Measurements from ENCODE around the gene APPL2.
"Not testable (repeated sequence)": the region's sequence is repeated elsewhere in the genome, so short reads cannot be mapped to it uniquely, and the experiment has no call there.

The APPL2 gene

DNA sequence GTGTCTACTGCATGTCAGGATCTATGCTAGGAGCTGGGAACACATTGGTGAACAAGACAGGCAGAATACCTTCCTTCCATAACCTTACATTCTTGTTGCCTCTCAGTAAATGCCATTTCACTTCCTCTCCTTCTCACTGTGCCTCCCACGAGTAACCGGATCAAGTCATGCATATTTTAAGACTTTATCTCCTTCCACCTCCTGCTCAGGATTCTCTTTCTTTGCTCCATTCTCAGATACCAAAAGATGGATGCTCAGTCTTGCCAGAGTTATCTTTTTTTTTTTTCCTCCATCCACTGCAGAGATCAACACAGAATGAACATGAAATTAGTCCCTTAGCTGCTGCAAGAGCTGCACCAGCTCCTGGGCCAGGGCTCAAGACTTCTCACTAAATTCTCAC, 20.0 kb upstream of the APPL2 start:
- DNase-seq = no peak

DNA sequence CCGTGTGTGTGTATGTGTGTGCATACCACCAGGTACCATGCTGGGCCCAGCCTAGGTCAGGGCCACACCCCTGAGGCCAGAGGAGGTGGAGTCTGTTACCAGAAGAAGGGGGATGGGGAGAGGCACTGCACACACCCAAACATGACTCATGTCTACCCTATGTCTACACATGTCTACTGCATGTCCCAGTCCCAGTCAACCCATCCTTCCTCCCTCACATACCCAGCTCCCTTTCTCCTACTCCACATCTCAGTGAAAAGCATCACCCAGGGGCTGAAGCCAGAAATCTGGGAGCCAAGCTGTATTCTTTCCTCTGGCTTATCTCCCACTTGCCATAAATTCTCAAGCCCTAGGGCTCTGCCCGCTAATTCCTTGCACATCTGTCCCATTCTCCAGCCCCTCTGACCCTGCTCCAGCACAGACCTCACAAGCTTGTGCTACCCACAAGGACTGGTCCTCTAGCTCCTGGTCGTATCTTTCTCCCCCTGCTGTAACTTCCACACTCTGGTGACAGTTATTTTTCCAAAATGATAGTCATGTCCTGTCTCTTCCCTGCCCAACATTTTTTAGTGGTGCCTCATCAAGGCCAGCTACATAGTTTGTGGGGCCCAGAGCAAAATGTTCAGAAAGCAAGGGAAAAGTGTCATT, 18.0 kb upstream of the APPL2 start:
- DNase-seq = no peak

DNA sequence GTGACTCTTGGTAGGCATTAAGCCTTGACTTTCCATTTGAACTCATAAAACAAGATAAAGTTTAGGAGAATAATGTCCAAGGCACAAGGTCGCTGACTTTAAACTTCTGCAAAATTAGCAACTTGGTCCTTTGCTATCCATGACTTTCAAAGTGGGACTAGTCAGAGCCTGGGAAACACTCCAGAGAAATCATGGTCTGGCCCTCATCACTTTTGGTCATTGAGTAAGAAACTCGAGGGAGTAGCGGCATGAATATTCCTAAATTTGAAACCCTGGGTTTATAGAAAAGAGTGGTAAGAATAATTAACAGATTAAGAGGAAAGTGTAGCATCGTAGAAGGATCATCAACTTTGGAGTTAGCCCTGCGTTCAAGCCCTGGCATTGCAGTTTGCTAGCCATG, 16.9 kb upstream of the APPL2 start:
- no peak for DNase-seq

DNA sequence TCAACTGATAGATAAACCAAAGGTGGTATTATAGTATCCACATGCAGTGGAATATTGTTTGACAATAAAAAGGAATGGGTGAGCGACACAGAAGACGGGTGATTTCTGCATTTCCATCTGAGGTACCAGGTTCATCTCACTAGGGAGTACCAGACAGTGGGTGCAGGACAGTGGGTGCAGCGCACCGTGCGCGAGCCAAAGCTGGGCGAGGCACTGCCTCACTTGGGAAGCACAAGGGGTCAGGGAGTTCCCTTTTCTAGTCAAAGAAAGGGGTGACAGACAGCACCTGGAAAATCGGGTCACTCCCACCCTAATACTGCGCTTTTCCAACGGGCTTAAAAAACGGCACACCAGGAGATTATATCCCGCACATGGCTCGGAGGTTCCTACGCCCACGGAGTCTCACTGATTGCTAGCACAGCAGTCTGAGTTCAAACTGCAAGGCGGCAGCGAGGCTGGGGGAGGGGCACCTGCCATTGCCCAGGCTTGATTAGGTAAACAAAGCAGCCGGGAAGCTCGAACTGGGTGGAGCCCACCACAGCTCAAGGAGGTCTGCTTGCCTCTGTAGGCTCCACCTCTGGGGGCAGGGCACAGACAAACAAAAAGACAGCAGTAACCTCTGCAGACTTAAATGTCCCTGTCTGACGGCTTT, 9.9 kb upstream of the APPL2 start:
- not testable (repeated sequence) for DNase-seq

DNA sequence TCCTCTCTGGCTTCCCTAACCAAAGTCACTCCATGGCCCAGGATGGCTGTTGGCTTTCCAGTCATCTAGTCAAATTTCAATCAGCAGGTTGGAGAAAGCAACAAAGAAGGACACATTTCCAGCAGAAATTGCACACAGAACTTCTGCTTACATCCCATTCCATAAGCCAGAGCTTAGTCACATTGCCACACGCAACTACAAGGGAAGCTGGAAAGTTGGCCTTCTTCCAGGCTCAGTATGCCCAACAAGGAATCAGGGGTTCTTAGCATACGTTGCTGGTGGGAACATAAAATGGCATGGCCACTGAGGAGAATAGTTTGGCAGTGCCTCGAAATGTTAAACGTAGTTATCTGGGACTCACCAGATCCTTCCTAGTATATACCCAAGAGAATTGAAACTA, 9.3 kb upstream of the APPL2 start:
- DNase-seq = no peak

DNA sequence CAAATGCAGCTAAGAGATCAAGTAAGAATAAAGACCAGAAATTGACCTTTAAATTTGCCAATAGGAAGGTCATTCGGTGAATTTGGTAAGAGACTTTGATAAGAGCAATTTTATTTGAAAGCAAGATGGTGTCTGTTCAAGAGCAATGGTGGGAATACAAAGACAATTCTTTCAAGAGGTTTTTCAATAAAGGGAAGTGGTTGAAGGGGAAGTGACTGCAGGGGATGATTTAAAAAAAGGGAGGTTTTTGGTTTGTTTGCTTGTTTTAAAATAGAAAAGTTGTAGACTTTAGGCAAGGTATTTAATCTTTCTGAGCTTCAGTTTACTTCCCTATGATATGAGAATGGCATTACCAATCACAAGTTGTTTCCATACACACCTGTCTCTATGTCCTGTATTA, 4.3 kb upstream of the APPL2 start:
- no peak for DNase-seq

DNA sequence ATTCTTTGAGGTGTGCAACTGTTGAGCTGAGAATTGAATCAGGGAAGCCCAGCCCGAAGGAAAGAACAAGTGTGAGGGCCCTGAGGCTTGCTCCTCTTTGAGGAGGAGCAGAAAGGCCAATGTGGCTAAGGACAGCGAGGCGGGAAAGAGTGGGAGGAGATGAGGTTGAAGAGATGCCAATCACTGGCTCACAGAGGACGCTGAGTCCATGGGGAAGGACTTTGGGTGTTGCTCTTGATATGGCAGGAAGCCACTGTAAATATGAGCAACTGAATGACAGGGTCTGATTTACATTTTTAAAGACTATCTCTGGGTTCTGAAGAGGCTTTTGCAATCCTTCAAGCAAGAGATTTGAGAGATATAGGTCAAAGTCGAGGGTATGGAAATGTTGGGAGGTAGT, 3.3 kb upstream of the APPL2 start:
- DNase-seq = no peak

DNA sequence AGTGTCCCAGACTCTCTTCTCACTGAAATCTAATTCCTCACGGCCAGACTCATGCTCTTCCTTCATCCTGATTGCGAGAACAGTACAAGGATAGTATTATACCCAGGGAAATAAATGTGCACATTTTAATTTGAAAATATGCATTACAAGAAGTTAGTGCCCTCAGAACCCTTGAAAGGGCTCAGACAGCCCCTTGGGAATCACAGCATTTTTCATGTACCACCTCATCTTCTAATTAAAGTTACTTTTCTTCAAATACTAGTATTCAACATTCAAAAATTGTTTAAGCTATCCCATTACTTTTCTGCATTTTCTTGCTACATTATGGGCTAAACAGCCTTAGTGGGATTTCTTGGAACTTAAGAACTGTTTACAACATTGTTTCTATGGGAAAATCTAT, 1.7 kb upstream of the APPL2 start:
- no peak for DNase-seq

DNA sequence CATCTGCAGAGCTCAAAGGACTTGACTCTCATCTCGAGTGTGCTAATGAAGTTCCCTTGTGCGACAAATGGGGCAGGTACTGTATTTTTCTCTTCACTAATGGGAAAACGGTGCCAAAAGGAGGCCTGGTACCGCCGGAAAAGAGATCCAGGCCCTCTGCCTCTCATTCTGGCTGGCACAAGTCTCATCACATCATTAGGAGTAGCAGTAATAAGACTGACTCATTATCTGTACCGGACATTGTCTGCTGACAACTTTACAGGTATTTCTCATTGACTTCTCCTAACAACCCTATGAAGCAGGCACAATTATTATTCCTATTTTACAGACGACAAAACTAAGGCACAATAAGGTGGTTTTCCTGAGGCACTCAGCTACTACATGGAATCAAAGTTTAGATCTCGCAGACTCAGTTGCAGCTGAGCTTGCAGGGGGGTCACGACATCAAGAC, 668 bp downstream of the APPL2 start:
- no peak for DNase-seq

DNA sequence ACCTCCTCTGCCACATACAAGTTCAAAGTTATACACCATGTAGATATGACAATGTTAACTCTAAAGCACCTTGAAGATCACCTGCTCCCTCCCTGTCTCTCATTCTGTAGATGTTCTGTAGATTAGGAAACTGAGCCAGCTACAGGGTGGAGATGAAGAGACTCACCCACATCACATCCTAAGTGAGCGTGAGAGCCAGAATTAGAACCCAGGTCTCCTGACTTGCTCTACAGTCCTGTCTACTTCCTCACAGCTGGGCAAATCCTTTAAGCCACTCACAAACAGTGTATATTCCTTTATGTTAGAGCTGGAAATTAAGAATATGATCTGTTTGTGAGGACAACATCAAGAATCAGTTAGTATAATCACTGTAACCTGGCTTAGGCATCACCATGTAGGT, 1.8 kb downstream of the APPL2 start:
- DNase-seq = no peak

DNA sequence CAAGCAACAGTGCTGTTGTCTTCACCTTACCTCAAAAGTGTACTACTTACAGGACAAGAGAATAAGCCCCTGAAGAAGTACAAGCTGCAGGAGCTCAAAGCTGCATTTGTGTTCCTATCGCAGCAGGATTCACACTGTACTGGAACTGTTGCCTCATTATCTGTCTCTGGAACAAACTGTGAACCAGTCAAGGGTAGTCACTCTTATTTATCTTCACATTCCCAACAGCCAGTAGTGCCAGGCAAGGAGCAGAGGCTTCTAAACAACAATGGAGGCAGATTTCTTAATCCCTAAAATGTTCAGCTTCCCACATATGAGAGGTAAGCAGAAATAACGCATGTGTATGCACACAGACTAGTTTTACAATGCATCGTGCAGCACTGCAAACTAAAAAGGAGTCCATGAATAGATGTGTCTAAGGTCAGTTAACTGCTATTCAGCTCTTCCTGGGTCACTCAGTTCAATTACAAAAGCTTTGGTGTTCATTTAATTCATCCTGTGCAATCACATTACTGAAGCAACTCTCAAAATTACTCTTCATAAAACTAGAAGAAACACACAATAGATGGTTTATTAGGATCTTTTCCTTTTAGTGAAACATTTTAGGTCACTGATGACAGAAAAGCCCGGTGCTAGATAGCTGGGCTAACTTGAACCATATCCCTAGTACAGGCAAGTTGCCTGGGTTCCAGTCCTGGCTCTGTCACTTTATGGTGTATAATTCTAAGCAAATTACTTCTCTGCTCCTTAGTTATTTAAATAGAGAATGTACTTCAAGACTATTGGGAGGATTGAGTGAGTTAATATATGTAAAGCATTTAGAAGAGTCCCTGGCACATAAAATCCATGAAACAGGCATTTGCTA, 2.7 kb downstream of the APPL2 start:
- DNase-seq = no peak

DNA sequence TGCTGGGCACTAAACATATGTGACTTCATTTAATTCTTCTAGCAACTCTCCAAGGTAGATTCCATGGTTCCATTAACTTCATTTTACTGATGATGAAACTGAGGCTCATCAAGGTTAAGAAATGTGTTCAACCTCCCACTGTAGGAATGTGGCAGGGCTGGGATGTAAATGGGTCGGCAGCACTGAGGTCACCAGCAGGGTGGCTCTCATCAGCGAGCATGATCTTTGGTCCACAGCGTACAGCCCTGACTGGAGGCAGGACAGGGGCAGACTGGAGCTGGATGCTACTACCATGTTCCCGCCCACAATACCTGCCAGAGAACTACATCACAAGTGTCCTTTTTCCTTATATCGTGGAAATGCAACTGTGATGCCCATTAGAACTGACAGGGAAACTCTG, 4.6 kb downstream of the APPL2 start:
- no peak for DNase-seq

DNA sequence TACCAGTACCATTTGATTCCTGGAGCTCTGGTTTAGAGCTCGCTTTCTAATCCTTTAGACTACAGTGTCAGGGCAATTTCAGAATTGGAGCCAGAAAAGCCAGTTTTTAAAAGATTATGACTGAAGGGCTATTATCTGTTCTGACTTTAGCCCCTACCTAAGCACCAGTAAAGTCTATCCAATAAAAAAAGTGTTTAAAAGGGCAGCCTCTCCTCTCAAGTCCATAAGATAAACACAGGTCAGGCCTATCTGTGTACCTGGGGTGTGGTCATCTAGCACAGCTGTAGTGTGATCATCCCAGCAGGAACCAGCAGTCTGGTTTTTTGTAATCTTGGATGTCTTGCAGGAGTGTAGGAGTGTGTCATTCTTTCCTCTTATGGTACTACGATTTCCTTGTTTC, 6.6 kb downstream of the APPL2 start:
- no peak for DNase-seq

DNA sequence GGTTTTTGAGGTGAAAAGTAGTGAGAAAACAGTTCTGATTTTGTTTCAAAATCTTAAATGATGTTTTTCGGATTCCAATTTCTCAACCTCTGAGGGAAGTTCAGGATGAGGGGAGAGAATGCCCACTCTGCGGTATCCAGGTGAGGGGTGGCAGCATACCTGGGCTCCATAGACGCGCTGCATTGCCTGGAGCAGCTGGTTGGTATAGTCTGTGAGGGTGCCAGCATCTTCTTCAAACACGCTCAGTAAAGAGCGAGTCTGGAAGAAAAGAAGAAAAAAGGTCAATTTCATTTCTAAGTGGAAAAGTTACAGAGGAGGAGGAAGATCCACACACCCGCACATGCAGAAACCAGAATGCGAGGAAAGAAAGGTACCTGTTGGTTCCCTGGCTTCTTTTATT, 7.0 kb downstream of the APPL2 start:
- no peak for DNase-seq

DNA sequence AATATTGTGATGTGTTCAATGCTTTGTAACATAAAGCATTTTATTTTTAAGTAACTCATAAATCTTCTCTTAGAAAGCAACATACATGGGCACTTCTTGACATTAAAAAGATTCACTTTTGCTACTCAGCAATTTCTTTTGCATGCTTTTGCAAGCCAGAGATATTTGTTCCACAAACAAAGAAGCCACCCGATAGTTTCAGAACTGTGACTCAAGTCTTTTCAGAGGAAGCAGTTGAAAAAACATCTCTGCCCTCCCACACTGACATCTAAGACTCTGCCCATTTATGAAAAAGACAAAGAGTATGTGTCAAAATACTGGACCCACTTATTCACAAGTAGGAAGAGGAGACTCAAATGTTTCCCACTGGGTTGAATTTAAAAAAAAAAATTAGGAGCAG, 7.5 kb downstream of the APPL2 start:
- no peak for DNase-seq

DNA sequence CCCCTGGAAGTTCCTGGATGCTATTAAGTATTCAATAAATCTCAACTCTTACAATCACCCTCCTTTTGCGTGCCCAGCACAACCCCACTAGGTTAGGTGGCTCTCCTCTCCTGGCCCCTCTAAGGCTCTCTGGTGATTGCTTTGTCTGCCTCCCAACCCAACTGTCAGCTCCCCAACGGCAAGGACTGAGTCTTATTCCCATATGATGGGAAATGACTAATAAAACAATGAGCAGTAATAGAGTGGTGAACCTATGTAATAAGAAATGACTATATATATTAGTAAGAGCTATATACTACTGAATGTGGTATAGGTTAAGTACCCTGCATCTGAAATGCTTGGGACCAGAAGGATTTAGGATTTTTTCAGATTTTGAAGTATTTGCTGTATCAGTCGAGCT, 8.1 kb downstream of the APPL2 start:
- no peak for DNase-seq

DNA sequence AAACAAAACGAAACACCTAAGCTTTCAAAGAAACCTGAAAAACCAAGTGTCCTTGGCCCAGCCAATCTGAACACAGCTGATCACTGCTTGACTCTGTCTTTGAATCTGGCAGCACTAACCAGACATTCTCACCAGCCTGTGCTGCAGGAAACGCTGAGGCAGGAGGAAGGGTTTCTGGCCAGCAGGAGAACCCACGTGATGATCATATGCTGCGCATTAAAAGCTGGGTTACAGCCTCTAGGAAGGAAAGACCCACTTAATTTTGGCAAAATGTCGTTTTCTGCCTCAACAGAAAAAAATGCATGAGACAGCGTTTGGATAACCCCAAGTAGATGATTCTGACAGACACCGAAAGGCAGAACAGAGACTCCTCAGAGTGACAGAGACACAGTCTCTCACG, 9.8 kb downstream of the APPL2 start:
- DNase-seq = no peak

DNA sequence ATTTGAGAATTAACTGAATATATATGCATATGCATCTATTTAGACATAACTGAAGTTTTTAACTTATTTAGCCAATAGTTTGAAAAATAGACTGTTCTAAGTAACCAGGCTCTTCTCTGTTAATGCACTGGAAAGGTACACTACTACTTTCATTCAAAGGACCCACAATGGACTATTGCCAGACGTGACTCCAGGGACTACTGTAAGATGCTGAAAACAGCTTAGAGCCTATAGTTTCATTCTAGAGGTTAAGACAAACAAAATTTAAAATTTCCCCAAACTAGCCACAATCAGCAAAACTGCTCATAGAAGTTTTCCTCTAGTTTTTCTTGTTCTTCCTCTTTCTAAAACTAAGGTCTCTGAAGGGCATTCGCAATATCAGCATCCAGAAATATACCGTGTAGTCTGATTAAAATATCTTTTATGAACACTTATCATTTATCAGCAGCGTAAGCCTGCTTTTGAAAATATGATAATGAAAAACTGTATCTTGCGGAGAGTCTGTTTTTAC, 10.4 kb downstream of the APPL2 start:
- no peak for DNase-seq

DNA sequence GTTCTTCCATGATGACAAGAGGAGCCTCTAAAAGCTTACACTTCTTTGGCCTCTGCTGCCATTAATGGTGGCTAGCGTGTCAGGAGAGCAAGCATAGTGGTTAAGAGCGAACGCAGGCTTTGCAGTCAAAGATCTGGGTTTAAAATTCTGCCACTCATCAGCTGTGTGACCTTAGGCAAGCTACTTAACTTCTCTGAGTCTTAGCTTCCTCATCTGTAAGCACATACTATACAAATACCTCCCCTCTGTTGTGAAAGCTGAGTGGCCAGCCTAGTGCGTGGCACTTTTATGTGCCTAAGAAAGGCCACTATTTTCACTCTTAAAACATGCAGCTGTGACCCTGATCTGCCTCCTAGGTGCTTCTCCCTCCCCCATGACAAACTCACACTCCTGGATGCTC, 11.6 kb downstream of the APPL2 start:
- no peak for DNase-seq

DNA sequence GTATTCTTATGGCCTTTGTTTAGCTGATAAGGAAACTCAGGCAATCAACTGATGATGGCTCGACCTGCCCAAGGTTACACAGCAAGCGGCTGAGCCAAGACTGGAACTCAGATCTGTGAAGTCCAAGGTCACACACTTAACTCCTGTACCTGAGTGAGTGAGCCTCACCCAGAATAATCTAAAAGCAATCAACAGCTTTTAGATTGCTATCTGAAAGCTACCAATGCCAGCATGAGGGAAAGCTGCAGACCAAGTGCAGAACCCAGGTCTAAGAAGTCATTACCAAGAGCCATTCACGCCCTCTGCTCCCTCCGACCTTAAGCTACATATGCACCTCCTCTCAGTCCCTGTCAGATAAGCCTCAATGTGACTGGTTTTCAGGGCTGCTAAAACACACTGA, 12.1 kb downstream of the APPL2 start:
- DNase-seq = no peak

DNA sequence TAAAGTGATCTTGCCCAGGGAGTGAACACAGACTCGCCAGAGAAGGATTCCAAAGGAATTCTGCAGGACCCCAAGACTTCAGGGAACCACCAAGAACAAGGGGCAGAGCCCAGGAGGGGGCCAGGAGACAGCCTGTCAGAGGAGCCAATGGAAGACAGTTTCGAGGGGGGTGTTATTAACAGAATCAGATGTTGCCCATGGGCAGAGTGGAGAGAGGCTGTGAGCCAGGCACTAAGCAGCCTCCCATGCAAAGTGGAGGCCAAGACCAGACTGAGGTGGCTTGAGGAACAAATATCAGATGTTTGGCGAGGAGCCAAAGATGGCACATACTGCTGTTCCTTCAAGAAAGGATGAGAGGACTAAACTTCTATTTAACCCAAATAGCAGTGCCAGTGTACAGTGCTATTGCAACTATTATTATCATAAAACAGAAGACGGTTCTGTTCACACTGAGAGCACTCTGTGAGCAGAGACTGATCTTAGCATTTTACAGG, 12.6 kb downstream of the APPL2 start:
- no peak for DNase-seq

DNA sequence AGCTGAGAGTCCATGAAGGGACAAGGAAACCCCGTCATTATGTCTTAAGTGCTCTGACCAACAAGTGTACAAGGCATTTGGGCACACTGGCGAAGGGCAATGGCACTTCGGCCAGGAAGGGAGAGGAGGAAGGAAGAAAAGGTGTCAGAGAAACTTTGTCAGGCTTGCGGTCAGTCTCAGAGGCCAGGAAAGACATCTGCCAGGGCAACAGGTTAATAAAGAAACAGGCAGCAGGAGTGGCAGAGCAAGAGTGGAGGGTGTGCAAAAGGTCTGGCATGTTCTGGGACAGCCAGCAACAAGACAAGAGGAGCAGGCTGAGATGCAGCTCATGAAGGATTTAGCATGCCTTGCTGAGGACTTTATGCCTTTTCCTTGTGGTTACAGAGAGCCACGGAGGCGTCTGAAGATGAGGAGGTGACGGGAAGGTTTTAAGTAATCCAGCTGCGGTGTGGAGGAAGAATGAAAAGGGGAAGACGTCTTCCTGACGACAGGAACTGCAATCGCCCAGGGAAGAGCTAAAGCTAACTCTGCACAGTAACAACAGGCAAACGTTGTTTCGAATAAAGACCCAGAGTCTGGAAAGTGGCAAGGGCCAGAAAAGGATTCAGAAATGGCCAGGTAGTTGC, 13.1 kb downstream of the APPL2 start:
- DNase-seq = no peak

DNA sequence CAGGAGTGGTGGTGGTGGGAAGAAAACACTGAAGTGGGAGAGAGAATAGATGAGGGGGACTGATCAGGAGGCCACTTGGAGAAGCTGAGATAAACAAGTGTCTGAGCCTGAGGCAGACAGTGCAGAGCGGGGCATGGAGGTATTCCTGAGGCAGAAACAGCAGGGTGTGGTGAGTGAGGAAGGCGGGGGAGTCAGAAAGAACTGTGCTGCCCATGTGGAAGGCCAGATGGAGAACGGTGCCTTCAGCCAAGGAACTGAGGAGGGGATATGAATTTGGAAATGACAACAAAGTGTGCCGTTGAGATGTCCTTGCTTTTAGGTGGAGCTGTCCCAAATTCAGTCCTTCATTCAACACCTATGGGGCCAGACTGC, 13.7 kb downstream of the APPL2 start:
- DNase-seq = no peak

Data from activated T-cell treated with anti-CD3 and anti-CD28 coated beads, Interleukin-2, amount 50 U/mL, for 1 hour (primary cell).